ENCODE measurements around the gene NUDT5. TPM values are rescaled to one million over a fixed set of nuclear protein-coding genes. Genes with fewer than 3 reads are reported as not detected.

NUDT5 gene
- total and polyA plus RNA-seq, 2 of the 8 experiments (the other 6 are each of a cell fraction or from before 2014, with no cell fraction given), result 130 to 134 TPM

DNA sequence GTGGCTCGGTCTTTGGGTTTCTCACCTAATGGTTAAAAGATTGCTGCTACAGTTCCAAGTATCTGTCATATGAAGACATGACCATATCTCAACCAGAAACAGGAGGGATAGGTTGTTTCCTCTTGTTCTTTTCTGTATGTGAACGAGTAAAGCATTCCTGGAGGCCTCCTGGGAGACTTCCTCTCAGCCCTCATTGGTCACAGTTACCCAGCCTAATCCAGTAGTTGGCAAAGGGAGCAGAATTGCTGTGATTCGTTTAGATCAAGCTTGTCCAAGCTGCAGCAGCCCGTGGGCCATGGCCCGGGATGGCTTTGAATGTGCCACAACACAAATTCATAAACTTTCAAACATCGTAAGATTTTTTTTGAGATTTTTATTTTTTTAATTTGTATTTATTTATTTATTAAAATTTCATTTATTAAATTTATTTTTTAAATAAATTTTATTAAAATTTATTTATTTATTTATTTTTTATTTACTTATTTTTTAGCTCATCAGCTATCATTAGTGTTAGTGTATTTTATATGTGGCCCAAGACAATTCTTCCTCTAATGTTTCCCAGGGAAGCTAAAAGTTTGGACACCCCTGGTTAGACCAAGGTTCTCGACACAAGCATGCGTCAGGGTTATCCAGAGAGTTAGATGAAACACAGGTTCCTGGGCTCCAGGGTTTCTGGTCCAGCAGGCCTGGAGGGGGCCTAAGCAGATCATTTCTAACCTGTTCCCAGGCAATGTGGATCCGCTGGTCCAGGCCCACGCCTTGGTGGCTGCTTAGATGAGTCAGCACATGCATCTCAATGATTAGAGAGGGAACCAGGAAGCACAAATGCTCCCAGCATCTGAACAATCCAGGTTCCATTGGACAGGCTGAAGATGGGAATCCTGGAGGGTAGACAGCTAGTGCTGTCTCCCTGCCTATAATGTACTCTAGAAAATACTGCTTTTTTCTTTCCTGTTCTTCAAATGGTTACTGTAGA lies 25.9 kb upstream of the NUDT5 start:
- no peak overlapping the region for H4K8ac ChIP-seq (ENCODE audit: extremely low read depth, insufficient read depth, low read length)
- no peak overlapping the region; the same call in 1 of the 2 replicates for H3K27ac ChIP-seq (ENCODE audit: low read depth, low read length)
- FAIRE-seq (no peak), DNase-seq (ENCODE audit: low read depth in 1 of 2, low spot score in 2 of 2) (no peak)
- no peak overlapping the region for H2BK12ac ChIP-seq (ENCODE audit: low read depth, low read length)
- H3K56ac ChIP-seq (replicated peaks; ENCODE audit: insufficient read length, low read depth, low read length), result no peak overlapping the region
- no peak overlapping the region for H2AK5ac ChIP-seq (ENCODE audit: low read depth, low read length)
- H3K9ac ChIP-seq (replicated peaks in 1 of 4; ENCODE audit: extremely low read depth in 1 of 4, low read depth in 3 of 4, low read length in 3 of 4), result no peak overlapping the region
- no peak overlapping the region for H3K14ac ChIP-seq (ENCODE audit: insufficient read length)
- no peak overlapping the region for H4K5ac ChIP-seq (ENCODE audit: insufficient read length, low read depth, low read length)
- H3K18ac ChIP-seq (ENCODE audit: extremely low read depth, low read length), result no peak overlapping the region
- H4K91ac ChIP-seq (replicated peaks; ENCODE audit: insufficient read length, low read length), result no peak overlapping the region
- H3K36me3 ChIP-seq (ENCODE audit: control insufficient read depth in 2 of 4, insufficient read depth in 4 of 4, low read length in 3 of 4), result peaks cover 22 to 76% (median 42%) of the 10 kb centered on the region in 4 experiments
- 94% methylated on average over 10 of the region's 10 CpGs; no CpG with 5 or more reads in 1 of the 2 experiments for WGBS, 2 experiments (ENCODE audit: extremely low coverage in 1 of 2, insufficient coverage in 1 of 2, insufficient read length in 1 of 2, insufficient replicate concordance in 2 of 2, low coverage in 1 of 2, low lambda C conversion rate in 2 of 2, missing lambda C conversion rate in 1 of 2)
- no peak overlapping the region for H3K4me2 ChIP-seq (ENCODE audit: insufficient read depth in 1 of 2, low read depth in 2 of 2, low read length in 2 of 2)
- H3K27me3 ChIP-seq (replicated peaks in 1 of 4; ENCODE audit: control insufficient read depth in 3 of 4, extremely low read depth in 1 of 4, insufficient read depth in 3 of 4, low read length in 3 of 4), result no peaks in the 10 kb centered on the region
- TF ChIP-seq SIX5 (IDR thresholded peaks at IDR 0.05; ENCODE audit: low read depth, low read length), result no peak
- TF ChIP-seq SAP30 (IDR thresholded peaks at IDR 0.05; ENCODE audit: insufficient read depth, insufficient replicate concordance, low read length), result no peak
- H2AFZ ChIP-seq (ENCODE audit: low read length), result no peak overlapping the region
- ChIA-PET CTCF (ENCODE audit: partially characterized antibody) (interaction anchor here (0.6 to 1.0 kb wide), 2 partner anchors 9 to 31 kb away, joined by 3 read pairs; no protein-coding TSS in a partner anchor), POLR2A (ENCODE audit: partially characterized antibody) (interaction anchor here (0.6 to 1.0 kb wide), 3 partner anchors 10 to 108 kb away, joined by 3 to 4 read pairs (median 3); no protein-coding TSS in a partner anchor)
- H2BK5ac ChIP-seq (ENCODE audit: low read depth, low read length), result no peak overlapping the region
- no peak overlapping the region for H2BK20ac ChIP-seq (ENCODE audit: low read length)
- no peaks in the 10 kb centered on the region; the same call in 1 of the 2 replicates for H3K79me1 ChIP-seq (ENCODE audit: low read depth, low read length)
- H3K4me3 ChIP-seq (ENCODE audit: extremely low read depth in 1 of 4, insufficient read depth in 2 of 4, low read depth in 3 of 4, low read length in 4 of 4), result no peak overlapping the region
- no peaks in the 10 kb centered on the region for H3K4me1 ChIP-seq (replicated peaks in 1 of 4; ENCODE audit: control insufficient read depth in 3 of 4, insufficient read depth in 4 of 4, low read length in 3 of 4)
- no peak overlapping the region for H2BK15ac ChIP-seq (ENCODE audit: low read length)
- H2BK120ac ChIP-seq (replicated peaks; ENCODE audit: low read depth, low read length), result no peak overlapping the region
- no peak overlapping the region for H3K4ac ChIP-seq (replicated peaks; ENCODE audit: insufficient read length, low read depth, low read length)
- peaks cover 0 to 12% of the 10 kb centered on the region in 2 experiments; a peak in 3 of 4 replicates for H3K79me2 ChIP-seq (ENCODE audit: control insufficient read depth in 1 of 2, insufficient read depth in 2 of 2, low read length in 2 of 2)
- no peaks in the 10 kb centered on the region for H3K23me2 ChIP-seq (ENCODE audit: low read depth, low read length)
- peaks cover 0 to 4% of the 10 kb centered on the region in 2 experiments for H4K20me1 ChIP-seq (replicated peaks in 1 of 2; ENCODE audit: control insufficient read depth in 1 of 2, insufficient read depth in 2 of 2, low read length in 2 of 2)
- peaks cover 3 to 8% of the 10 kb centered on the region in 2 experiments; a peak in 3 of 4 replicates for H3K9me3 ChIP-seq (ENCODE audit: insufficient read depth in 2 of 2, low read depth in 1 of 2, low read length in 1 of 2)
- no peak overlapping the region for H3K23ac ChIP-seq (ENCODE audit: insufficient read length)

Data from H1 (cell line).